ENCODE data around the gene CCDC68. TPM values are rescaled to one million over a fixed set of nuclear protein-coding genes. Genes with fewer than 3 reads are reported as not detected.

The CCDC68 gene
- total RNA-seq, 1 donor from 2014 or later = not detected

DNA sequence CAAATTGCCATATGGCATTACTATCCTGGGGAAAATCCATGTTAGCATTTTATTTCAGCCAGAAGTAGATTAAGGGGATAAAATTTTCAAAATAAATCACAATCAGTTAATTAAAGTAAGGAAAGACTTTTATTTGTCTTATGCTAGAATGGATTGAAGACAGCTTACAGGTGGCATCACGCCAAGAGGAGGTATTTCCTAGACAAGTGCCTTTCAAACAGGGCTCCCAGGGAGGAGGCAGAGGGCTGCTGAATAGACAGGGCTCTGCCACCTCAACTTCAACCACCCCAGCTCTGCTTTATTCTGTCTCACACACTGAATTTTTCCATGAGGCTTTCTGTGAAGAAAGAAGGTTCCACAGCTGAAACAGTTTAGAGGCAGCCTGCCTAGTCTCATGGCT is 12.2 kb downstream of the CCDC68 start:
- Mint-ChIP-seq H3K27me3 (ENCODE audit: unreplicated experiment) (no peaks in the 10 kb centered on the region), H3K4me1 (ENCODE audit: low read depth, unreplicated experiment) (no peaks in the 10 kb centered on the region), H3K36me3 (ENCODE audit: unreplicated experiment) (no peaks in the 10 kb centered on the region), H3K9me3 (ENCODE audit: unreplicated experiment) (no peaks in the 10 kb centered on the region), H3K4me3 (ENCODE audit: unreplicated experiment) (no peak overlapping the region), H3K27ac (ENCODE audit: unreplicated experiment) (no peak overlapping the region)
- TF ChIP-seq, protein P1, sequence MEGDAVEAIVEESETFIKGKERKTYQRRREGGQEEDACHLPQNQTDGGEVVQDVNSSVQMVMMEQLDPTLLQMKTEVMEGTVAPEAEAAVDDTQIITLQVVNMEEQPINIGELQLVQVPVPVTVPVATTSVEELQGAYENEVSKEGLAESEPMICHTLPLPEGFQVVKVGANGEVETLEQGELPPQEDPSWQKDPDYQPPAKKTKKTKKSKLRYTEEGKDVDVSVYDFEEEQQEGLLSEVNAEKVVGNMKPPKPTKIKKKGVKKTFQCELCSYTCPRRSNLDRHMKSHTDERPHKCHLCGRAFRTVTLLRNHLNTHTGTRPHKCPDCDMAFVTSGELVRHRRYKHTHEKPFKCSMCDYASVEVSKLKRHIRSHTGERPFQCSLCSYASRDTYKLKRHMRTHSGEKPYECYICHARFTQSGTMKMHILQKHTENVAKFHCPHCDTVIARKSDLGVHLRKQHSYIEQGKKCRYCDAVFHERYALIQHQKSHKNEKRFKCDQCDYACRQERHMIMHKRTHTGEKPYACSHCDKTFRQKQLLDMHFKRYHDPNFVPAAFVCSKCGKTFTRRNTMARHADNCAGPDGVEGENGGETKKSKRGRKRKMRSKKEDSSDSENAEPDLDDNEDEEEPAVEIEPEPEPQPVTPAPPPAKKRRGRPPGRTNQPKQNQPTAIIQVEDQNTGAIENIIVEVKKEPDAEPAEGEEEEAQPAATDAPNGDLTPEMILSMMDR (IDR thresholded peaks at IDR 0.05; ENCODE audit: partially characterized antibody, unreplicated experiment) = no peak
- no peak for DNase-seq

DNA sequence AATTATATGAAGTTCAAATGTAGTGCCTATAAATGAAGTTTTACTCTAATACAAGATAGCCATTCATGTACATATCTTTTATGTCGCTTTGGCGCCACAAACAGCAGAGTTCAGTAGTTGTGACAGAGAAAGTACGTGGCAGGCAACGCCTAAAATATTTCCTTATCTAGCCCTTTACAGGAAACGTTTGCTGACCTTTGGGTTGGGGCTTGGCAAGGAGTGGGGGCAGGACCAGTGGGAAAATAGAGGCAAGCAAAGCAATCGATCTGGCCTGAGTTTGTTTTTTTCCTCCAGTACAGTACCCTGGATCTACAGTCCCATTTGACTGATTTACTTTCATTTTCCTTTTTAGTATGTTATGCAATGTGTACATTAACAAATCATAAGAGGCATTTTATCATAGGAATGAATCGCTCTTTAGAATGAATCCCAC is 13.1 kb downstream of the CCDC68 start:
- H3K4me1 Mint-ChIP-seq (ENCODE audit: low read depth, unreplicated experiment) = no peaks in the 10 kb centered on the region
- DNase-seq = no peak
- H3K27ac Mint-ChIP-seq (ENCODE audit: unreplicated experiment) = no peak overlapping the region
- no peaks in the 10 kb centered on the region for H3K27me3 Mint-ChIP-seq (ENCODE audit: unreplicated experiment)
- H3K4me3 Mint-ChIP-seq (ENCODE audit: unreplicated experiment) = no peak overlapping the region
- TF ChIP-seq, protein P1 (IDR thresholded peaks at IDR 0.05; ENCODE audit: partially characterized antibody, unreplicated experiment) = no peak
- no peaks in the 10 kb centered on the region for H3K36me3 Mint-ChIP-seq (ENCODE audit: unreplicated experiment)
- H3K9me3 Mint-ChIP-seq (ENCODE audit: unreplicated experiment) = no peaks in the 10 kb centered on the region

DNA sequence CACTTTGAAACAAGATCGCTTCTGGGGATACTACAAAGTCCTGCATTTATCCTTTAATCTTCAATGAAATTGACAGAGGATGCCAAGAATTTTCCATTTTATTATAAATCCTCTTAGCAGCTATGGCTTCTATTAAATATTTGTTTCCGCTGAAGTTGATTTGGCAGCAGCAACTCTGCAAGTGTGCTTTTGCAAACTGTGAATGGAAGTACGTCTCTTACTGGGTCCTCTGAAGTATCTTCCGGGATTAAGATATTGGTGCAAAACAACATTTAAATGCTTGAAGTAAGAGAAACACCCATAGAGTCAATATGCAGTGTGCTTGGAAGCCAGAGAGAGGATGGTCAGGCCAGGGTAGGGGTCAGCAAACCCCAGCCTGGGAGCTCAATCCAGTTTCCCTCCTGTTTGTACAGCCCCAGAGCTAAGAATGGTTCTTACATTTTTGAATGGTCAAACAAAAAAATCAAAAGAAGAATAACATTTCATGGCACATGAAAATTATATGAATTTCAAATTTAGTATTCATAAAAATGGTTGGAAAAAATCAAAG is 13.6 kb downstream of the CCDC68 start:
- DNase-seq = no peak
- Mint-ChIP-seq H3K4me1 (ENCODE audit: low read depth, unreplicated experiment) (no peaks in the 10 kb centered on the region), H3K27ac (ENCODE audit: unreplicated experiment) (no peak overlapping the region), H3K4me3 (ENCODE audit: unreplicated experiment) (no peak overlapping the region), H3K36me3 (ENCODE audit: unreplicated experiment) (no peaks in the 10 kb centered on the region), H3K27me3 (ENCODE audit: unreplicated experiment) (no peaks in the 10 kb centered on the region), H3K9me3 (ENCODE audit: unreplicated experiment) (no peaks in the 10 kb centered on the region)
- TF ChIP-seq, protein P1 (IDR thresholded peaks at IDR 0.05; ENCODE audit: partially characterized antibody, unreplicated experiment) = no peak

DNA sequence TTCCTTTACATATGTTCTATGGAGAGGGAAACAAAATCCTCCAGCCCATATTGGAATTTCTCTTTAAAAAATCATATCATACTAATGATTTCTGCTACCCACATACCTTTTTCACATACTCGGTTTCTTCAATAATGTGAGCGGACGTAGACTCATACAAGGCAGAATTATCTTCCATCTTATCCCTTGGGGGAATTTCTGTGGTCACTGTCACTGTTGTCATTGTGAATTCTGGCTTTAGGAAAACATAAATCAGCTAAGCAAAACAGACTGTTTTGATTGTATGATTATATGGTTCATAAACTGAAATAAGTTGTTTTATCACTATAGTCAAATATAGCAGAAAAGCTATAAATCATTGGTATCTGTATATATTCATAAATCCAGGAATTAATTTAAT is 16.7 kb downstream of the CCDC68 start:
- no peak overlapping the region for H3K4me3 Mint-ChIP-seq (ENCODE audit: unreplicated experiment)
- no peaks in the 10 kb centered on the region for H3K9me3 Mint-ChIP-seq (ENCODE audit: unreplicated experiment)

DNA sequence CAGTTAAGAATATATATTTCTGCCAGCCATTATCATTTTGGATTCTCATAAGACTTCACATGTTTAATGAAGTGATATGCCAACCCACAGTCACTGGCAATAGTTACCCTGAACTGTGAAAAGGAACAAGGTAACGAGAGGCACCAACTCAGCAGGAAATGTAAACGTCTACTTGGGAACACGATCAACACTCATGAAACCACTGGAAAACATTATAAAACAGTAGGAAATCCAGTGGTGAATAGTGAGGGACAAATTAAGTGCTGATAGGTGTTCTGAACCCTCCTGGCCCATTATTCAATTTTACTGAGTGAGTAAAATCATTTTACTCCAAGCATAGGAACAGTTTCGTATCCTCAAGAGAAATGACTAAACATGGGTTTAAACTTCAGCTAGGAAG is 17.1 kb downstream of the CCDC68 start:
- H3K27ac Mint-ChIP-seq (ENCODE audit: unreplicated experiment) = no peak overlapping the region
- H3K9me3 Mint-ChIP-seq (ENCODE audit: unreplicated experiment) = no peaks in the 10 kb centered on the region
- TF ChIP-seq, protein P1 (IDR thresholded peaks at IDR 0.05; ENCODE audit: partially characterized antibody, unreplicated experiment) = no peak
- H3K4me3 Mint-ChIP-seq (ENCODE audit: unreplicated experiment) = no peak overlapping the region
- H3K36me3 Mint-ChIP-seq (ENCODE audit: unreplicated experiment) = no peaks in the 10 kb centered on the region
- H3K4me1 Mint-ChIP-seq (ENCODE audit: low read depth, unreplicated experiment) = no peaks in the 10 kb centered on the region
- H3K27me3 Mint-ChIP-seq (ENCODE audit: unreplicated experiment) = no peaks in the 10 kb centered on the region
- DNase-seq = no peak

More for the DNA sequence above, 16.7 kb downstream of the CCDC68 start:
- DNase-seq = no peak
- H3K36me3 Mint-ChIP-seq (ENCODE audit: unreplicated experiment) = no peaks in the 10 kb centered on the region
- no peaks in the 10 kb centered on the region for H3K4me1 Mint-ChIP-seq (ENCODE audit: low read depth, unreplicated experiment)
- TF ChIP-seq, protein P1 (IDR thresholded peaks at IDR 0.05; ENCODE audit: partially characterized antibody, unreplicated experiment) = no peak
- H3K27me3 Mint-ChIP-seq (ENCODE audit: unreplicated experiment) = no peaks in the 10 kb centered on the region
- H3K27ac Mint-ChIP-seq (ENCODE audit: unreplicated experiment) = no peak overlapping the region
